ENCODE results near the gene CUX1. TPM values are rescaled to one million over a fixed set of nuclear protein-coding genes. Genes with fewer than 3 reads are reported as not detected.
A peak's percentile ranks its signal among the peaks of the same experiment; 100 is the strongest.
"Not testable (repeated sequence)": the region's sequence is repeated elsewhere in the genome, so short reads cannot be mapped to it uniquely, and the experiment has no call there.

CUX1 gene
- total and polyA plus RNA-seq, 12 donors, result 34.5 to 176 (median 145) TPM

- no peak for TF ChIP-seq CTCF (IDR thresholded peaks at IDR 0.05)
- Histone ChIP-seq H3K4me3 (no peak overlapping the region), H3K36me3 (no peaks in the 10 kb centered on the region), H3K27me3 (no peaks in the 10 kb centered on the region), H3K9me3 (no peaks in the 10 kb centered on the region), H3K27ac (no peak overlapping the region), H3K4me1 (peaks cover 0 to 4% (median 0%) of the 10 kb centered on the region in 9 donors)
- DNase-seq, result no peak
- WGBS, 2 donors, result 98% methylated on average over 15 of the region's 15 CpGs
- intact Hi-C loops (cut with DNase I), result no loop called here
- no peak for ATAC-seq
These were observed 189.3 kb downstream of the CUX1 start for GRCh38 chr7:102006695-102007094.

GRCh38 chr7:102008535-102009262, 191.3 kb downstream of the CUX1 start:
- Histone ChIP-seq H3K27me3 (no peaks in the 10 kb centered on the region), H3K4me3 (no peak overlapping the region), H3K4me1 (peaks cover 0 to 4% (median 0%) of the 10 kb centered on the region in 9 donors), H3K9me3 (no peaks in the 10 kb centered on the region), H3K27ac (peak overlapping the region in 2 of 10 donors; percentile 19 to 28), H3K36me3 (peaks cover 0 to under 1% (median 0%) of the 10 kb centered on the region in 9 donors)
- no peak for DNase-seq
- peak in 5 of 8 donors; percentile 8 to 36 (median 29) for ATAC-seq
- intact Hi-C loops (cut with DNase I), result no loop called here
- WGBS, 2 donors, result 90% methylated on average over 12 of the region's 12 CpGs
- TF ChIP-seq CTCF (IDR thresholded peaks at IDR 0.05), result no peak

- Histone ChIP-seq H3K4me3 (no peak overlapping the region), H3K27ac (peak overlapping the region in 2 of 10 donors; percentile 9 to 36), H3K27me3 (no peaks in the 10 kb centered on the region), H3K36me3 (peaks cover 0 to 7% (median 0%) of the 10 kb centered on the region in 9 donors), H3K4me1 (peaks cover 0 to 4% (median 0%) of the 10 kb centered on the region in 9 donors), H3K9me3 (no peaks in the 10 kb centered on the region)
- ATAC-seq (peak in 1 of 8 donors; percentile 27), DNase-seq (no peak)
- TF ChIP-seq CTCF (IDR thresholded peaks at IDR 0.05), result no peak
- 57 to 78% methylated on average over 5 of the region's 5 CpGs for WGBS, 2 donors
- intact Hi-C loops (cut with DNase I), result no loop called here
These were observed 192.2 kb downstream of the CUX1 start for GRCh38 chr7:102009628-102010027.

- H3K36me3 ChIP-seq; H3K27ac ChIP-seq; H3K4me1 ChIP-seq; H3K4me3 ChIP-seq; H3K27me3 ChIP-seq; intact Hi-C loops (cut with DNase I); H3K9me3 ChIP-seq; DNase-seq; ATAC-seq: not testable (repeated sequence)
- 90 to 92% methylated on average over 13 of the region's 13 CpGs for WGBS, 2 donors
These were observed 194.8 kb downstream of the CUX1 start for GRCh38 chr7:102012112-102012830.

All from heart right ventricle (tissue), 16 donors.